Nephron progenitor cell (in vitro differentiated cells): ENCODE measurements around the gene PNP.

Experiments used
- DNase-seq: peaks from one replicate; pipeline ENCODE4 v3.0.0; 2021
- H3K27ac Mint-ChIP-seq: 2 replicates; pipeline ENCODE4 v1.8.0; 2021; ENCODE audit warnings: mild to moderate bottlenecking, moderate library complexity, mixed read lengths
- H3K27me3 Mint-ChIP-seq: 2 replicates; pipeline ENCODE4 v1.8.0; 2021; ENCODE audit warnings: mild to moderate bottlenecking, low read depth, mixed read lengths; ENCODE audit not compliant: poor library complexity
- H3K36me3 Mint-ChIP-seq: 2 replicates; pipeline ENCODE4 v1.8.0; 2021; ENCODE audit warnings: low read depth, mixed read lengths
- H3K4me1 Mint-ChIP-seq: 2 replicates; pipeline ENCODE4 v1.8.0; 2021; ENCODE audit warnings: mixed read lengths
- H3K4me3 Mint-ChIP-seq: 2 replicates; pipeline ENCODE4 v1.8.0; 2021; ENCODE audit warnings: mild to moderate bottlenecking, moderate library complexity, mixed read lengths
- H3K9me3 Mint-ChIP-seq: 2 replicates; pipeline ENCODE4 v1.8.0; 2021; ENCODE audit warnings: mild to moderate bottlenecking, moderate library complexity, mixed read lengths
- CTCF ChIP-seq: fragments of 200-600 bp; sonication (generic); IDR thresholded peaks from 2 replicates; pipeline ENCODE4 v1.5.0; 2021; ENCODE audit warnings: antibody characterized with exemption

The PNP gene

DNA sequence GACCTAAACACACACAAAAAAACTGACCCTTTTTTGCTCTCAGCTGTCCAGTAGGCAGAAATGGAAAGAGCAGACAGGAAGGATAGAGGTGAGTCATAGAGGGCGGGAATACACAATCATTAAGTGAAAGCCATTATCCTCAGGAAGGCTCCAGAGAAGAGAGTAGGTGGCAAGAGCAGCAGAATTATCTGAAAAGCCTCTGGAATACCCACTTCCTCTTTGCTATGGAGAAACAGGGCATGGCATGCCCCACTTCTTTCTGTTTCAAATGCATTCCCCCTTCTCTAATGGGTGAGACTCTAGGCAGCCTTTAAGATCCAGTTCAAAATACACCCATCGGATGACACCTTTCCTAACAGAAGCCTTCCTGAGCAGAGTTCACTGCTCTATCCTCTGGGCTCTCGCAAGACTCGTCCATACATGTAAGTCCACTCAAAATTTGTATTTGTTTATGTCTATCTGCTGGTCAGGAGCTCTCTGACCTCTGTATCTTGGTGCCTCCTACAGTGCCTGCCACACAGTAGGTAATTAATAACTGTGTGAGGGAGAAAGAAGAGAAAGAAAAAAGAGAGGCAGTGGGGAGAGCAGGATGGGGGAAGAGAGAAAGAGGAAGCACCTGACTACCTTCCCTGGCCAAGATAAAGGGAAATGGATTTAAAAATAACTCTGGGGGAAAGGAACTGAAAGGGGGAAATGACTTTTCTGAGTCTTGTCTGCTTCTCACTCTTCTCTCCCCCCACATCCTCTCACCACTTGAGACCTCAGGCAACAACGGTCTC lies 41.8 kb upstream of the PNP start:
- peaks cover 14% of the 10 kb centered on the region for H3K4me1 Mint-ChIP-seq
- H3K27me3 Mint-ChIP-seq, result peaks cover 6% of the 10 kb centered on the region
- H3K36me3 Mint-ChIP-seq, result no peaks in the 10 kb centered on the region
- no peak overlapping the region for H3K4me3 Mint-ChIP-seq
- no peak overlapping the region for H3K27ac Mint-ChIP-seq
- TF ChIP-seq CTCF, result no peak
- DNase-seq, result no peak
- H3K9me3 Mint-ChIP-seq, result no peaks in the 10 kb centered on the region

- Mint-ChIP-seq H3K27ac (no peak overlapping the region), H3K36me3 (no peaks in the 10 kb centered on the region), H3K4me3 (no peak overlapping the region), H3K4me1 (peaks cover 14% of the 10 kb centered on the region), H3K27me3 (peaks cover 6% of the 10 kb centered on the region), H3K9me3 (no peaks in the 10 kb centered on the region)
- no peak for TF ChIP-seq CTCF
- DNase-seq, result no peak
Observed at GRCh38 chr14:20428010-20428365, 41.2 kb upstream of the PNP start.

DNA sequence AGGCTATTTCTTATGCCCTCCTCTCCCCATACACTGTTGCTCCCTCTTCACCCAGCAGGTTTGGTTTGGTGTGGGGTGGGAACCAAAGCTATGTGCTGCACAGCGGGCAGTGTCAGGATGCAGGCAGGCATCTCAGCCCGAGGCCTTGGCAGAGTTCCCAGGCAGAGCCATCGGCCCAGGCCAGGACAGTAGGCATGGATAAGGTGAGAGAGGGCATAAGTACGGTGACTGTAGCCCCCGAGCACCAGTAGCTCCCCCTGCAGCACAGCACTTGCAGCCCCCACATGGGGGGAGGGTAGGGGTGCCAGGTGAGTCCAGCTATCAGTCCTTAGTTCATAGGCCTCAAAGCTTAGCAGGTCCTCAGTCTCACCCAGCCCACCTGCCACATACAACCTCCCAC lies 40.4 kb upstream of the PNP start:
- peaks cover 4% of the 10 kb centered on the region for H3K27me3 Mint-ChIP-seq
- H3K9me3 Mint-ChIP-seq, result no peaks in the 10 kb centered on the region
- H3K4me1 Mint-ChIP-seq, result peaks cover 14% of the 10 kb centered on the region
- H3K36me3 Mint-ChIP-seq, result no peaks in the 10 kb centered on the region
- no peak overlapping the region for H3K27ac Mint-ChIP-seq
- TF ChIP-seq CTCF, result no peak
- no peak for DNase-seq
- H3K4me3 Mint-ChIP-seq, result no peak overlapping the region

GRCh38 chr14:20429801-20430669 lies 39.2 kb upstream of the PNP start:
- no peak overlapping the region for H3K4me3 Mint-ChIP-seq
- H3K4me1 Mint-ChIP-seq, result peaks cover 14% of the 10 kb centered on the region
- TF ChIP-seq CTCF, result no peak
- no peaks in the 10 kb centered on the region for H3K27me3 Mint-ChIP-seq
- H3K27ac Mint-ChIP-seq, result no peak overlapping the region
- no peaks in the 10 kb centered on the region for H3K36me3 Mint-ChIP-seq
- H3K9me3 Mint-ChIP-seq, result no peaks in the 10 kb centered on the region
- no peak for DNase-seq

DNA sequence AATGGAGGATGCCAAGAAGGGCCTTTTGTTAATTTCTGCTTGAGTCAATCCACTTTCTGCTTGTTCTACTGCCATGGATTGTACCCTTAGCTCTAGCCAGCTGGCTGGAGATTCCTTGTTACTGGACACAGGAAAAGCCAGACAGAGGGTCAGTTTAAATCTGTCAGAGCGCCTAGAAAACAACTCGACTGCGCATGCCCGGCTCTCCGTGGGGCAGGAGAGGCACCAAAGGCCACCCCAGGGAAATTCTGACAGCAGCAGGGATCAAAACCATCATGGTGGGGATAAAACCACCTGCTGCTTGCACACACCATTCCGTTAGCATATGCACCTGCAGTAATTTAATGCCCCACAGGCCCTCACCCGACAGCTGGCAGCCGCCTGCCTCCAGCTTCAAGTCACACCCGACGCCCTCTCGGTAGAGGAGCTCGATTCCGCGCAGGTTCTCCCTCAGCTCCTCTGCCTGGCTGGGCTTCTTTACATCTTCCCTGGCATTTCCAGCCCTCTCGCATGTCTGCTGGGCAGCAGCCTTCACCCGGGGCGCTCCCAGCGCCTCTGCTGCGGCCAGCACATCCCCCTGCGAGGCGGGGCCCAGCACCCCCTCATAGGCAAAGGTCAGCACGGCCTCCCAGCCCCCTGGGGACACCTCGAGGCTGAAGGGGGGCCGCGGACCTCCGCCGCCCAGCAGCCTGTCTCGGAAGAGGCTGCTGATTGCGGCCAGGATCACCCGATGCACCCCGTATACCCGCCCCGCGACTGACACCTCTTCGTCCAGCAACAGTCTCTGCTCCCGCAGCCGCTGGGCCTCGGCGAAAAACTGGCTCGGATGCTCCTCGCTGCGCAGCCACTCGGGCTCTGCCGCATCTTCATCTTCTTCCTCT lies 34.3 kb upstream of the PNP start:
- Mint-ChIP-seq H3K27ac (no peak overlapping the region), H3K9me3 (no peaks in the 10 kb centered on the region), H3K4me1 (peaks cover 7% of the 10 kb centered on the region), H3K27me3 (peaks cover 25% of the 10 kb centered on the region), H3K4me3 (peak overlapping the region; percentile 68), H3K36me3 (no peaks in the 10 kb centered on the region)
- DNase-seq, result no peak
- TF ChIP-seq CTCF, result no peak
